ENCODE results near the gene HNF1A.
"Not testable (repeated sequence)": the region's sequence is repeated elsewhere in the genome, so short reads cannot be mapped to it uniquely, and the experiment has no call there.

The HNF1A gene

DNA sequence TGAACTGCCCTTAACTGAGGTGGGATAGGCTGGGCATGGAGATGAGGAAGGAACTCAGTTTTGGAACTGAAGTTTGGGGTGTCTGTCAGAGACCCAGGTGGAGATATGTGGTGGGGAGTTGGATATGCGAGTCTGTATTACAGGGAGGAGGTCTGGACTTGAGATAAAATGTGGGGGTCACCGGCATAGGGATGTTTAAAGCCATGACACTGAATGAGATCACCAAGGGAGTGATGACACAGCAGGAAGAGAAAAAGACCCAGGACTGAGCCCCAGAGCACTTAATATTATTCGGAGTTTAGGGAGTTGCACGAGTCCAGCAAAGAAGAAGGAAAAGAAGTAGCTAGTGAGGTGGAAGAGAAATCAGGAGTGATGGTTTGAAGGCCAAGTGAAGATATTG is 64.7 kb downstream of the HNF1A start:
- H3K27ac ChIP-seq, result no peak overlapping the region
- TF ChIP-seq, protein P1, sequence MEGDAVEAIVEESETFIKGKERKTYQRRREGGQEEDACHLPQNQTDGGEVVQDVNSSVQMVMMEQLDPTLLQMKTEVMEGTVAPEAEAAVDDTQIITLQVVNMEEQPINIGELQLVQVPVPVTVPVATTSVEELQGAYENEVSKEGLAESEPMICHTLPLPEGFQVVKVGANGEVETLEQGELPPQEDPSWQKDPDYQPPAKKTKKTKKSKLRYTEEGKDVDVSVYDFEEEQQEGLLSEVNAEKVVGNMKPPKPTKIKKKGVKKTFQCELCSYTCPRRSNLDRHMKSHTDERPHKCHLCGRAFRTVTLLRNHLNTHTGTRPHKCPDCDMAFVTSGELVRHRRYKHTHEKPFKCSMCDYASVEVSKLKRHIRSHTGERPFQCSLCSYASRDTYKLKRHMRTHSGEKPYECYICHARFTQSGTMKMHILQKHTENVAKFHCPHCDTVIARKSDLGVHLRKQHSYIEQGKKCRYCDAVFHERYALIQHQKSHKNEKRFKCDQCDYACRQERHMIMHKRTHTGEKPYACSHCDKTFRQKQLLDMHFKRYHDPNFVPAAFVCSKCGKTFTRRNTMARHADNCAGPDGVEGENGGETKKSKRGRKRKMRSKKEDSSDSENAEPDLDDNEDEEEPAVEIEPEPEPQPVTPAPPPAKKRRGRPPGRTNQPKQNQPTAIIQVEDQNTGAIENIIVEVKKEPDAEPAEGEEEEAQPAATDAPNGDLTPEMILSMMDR (conservative IDR thresholded peaks at IDR 0.05), result no peak
- no peak for TF ChIP-seq ZFX (IDR thresholded peaks at IDR 0.05)

DNA sequence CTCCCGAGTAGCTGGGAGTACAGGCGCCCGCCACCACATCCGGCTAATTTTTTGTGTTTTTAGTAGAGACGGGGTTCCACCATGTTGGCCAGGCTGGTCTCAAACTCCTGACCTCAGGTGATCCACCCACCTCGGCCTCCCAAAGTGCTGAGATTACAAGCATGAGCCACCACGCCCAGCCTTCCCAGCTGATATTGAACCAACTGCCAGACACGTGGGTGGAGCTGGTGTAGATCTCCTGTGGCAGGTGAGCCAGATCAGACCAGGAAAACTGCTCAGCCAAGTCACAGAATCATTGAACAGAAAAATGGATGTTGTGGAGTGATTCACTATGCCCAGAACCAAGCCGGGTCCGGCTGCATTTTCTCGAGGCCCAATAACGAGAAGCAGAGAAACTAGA is 69.1 kb downstream of the HNF1A start:
- not testable (repeated sequence) for H3K27ac ChIP-seq

DNA sequence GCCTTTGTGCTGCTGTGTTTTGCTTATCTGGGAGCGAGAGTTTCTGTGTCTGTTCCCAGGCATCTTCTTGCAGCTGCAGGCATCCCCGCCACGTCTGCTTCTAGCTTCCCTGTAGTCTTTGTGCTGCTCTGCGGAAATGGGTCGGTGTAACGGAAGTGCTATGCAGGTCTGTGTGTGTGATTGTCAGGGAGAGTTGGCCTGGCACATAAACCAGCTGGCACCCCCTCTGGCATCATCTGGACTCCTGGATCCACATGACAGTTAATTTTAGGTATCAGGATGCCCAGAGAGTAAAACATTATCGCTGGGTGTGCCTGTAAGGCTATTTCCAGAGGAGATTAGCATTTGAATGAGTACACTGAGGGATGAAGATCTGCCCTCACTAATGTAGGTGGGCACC is 70.1 kb downstream of the HNF1A start:
- no peak for TF ChIP-seq ZFX (IDR thresholded peaks at IDR 0.05)
- TF ChIP-seq, protein P1 (conservative IDR thresholded peaks at IDR 0.05), result no peak
- no peak overlapping the region for H3K27ac ChIP-seq

DNA sequence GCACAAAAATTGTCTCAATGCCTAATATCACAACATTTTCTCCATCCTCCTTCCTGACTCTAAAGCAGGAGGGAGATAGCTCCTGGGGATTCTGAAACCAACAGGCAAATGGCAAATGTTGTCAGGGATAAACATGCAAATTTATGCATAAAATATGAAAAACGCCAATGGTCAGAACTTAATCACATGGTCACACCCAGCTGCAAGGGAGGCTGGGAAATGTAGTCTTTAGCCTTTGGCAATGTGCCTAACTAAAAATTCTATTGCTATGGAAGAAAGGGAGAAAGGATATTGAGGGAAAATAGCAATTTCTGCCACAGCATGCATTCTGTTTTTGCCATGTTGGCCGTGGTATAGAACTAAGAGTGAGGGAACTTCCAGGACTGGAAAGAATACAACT is 72.4 kb downstream of the HNF1A start:
- TF ChIP-seq, protein P1 (conservative IDR thresholded peaks at IDR 0.05), result no peak
- TF ChIP-seq ZFX (IDR thresholded peaks at IDR 0.05), result no peak
- H3K27ac ChIP-seq, result no peak overlapping the region
